Measurements from ENCODE around the gene LRBA.

GRCh38 chr4:150781191-150781590 lies 233.9 kb downstream of the LRBA start:
- TF ChIP-seq POLR2AphosphoS5 (IDR thresholded peaks at IDR 0.05; ENCODE audit: low read depth, low read length) (no peak), MAX (IDR thresholded peaks at IDR 0.05; ENCODE audit: low read depth) (no peak), CTCF (IDR thresholded peaks at IDR 0.05) (no peak), FOXM1 (IDR thresholded peaks at IDR 0.05; ENCODE audit: low read depth) (no peak)

Data from SK-N-SH (cell line).